ENCODE measurements around the gene ETFRF1.

GRCh38 chr12:25155022-25155576 lies 39.9 kb upstream of the ETFRF1 start:
- TF ChIP-seq CTCF (tag by site-specific recombination; IDR thresholded peaks at IDR 0.05): no peak
- TF ChIP-seq PRDM10 (tag by site-specific recombination; IDR thresholded peaks at IDR 0.05): no peak
- no peak for TF ChIP-seq WT1 (tag by site-specific recombination; IDR thresholded peaks at IDR 0.05)
- TF ChIP-seq MZF1 (tag by site-specific recombination; IDR thresholded peaks at IDR 0.05; ENCODE audit: borderline replicate concordance): no peak
- TF ChIP-seq RBAK (tag by site-specific recombination; IDR thresholded peaks at IDR 0.05): no peak
- TF ChIP-seq YY1 (tag by site-specific recombination; IDR thresholded peaks at IDR 0.05): no peak
- TF ChIP-seq KLF10 (tag by site-specific recombination; IDR thresholded peaks at IDR 0.05): no peak
- no peak for TF ChIP-seq ZSCAN23 (tag by site-specific recombination; IDR thresholded peaks at IDR 0.05)
- no peak for TF ChIP-seq ZNF76 (tag by site-specific recombination; IDR thresholded peaks at IDR 0.05; ENCODE audit: borderline replicate concordance, low read depth)
- TF ChIP-seq ZBTB10 (tag by site-specific recombination; IDR thresholded peaks at IDR 0.05): no peak
- TF ChIP-seq ZBTB6 (tag by site-specific recombination; IDR thresholded peaks at IDR 0.05): no peak
- no peak for TF ChIP-seq ZNF302 (tag by site-specific recombination; IDR thresholded peaks at IDR 0.05; ENCODE audit: low read depth)
- no peak for TF ChIP-seq ZNF121 (tag by site-specific recombination; IDR thresholded peaks at IDR 0.05)
- TF ChIP-seq ZNF776 (tag by site-specific recombination; IDR thresholded peaks at IDR 0.05; ENCODE audit: borderline replicate concordance): no peak
